HepG2 (cell line): ENCODE measurements around the gene ZFP36. TPM values are rescaled to one million over a fixed set of nuclear protein-coding genes. Genes with fewer than 3 reads are reported as not detected.

Experiments used
- ELF4 ChIP-seq: sonication (generic); formaldehyde crosslinking; IDR thresholded peaks from 2 replicates; pipeline ENCODE4 v1.5.0; 2020; ENCODE audit warnings: missing genetic modification reagents, mild to moderate bottlenecking, moderate library complexity, borderline replicate concordance
- FOXK2 ChIP-seq: fragments of 450-650 bp; IDR thresholded peaks from 2 replicates; pipeline ENCODE4 v1.6.1; 2016
- HNF4G ChIP-seq, 2 experiments: sonication (generic) in 1 of 2; formaldehyde crosslinking in 1 of 2; IDR thresholded peaks; 2 replicates each; pipeline versions ENCODE4 v1.4.0 to v1.6.1; 2011 to 2020; ENCODE audit warnings: borderline replicate concordance in 2 of 2, low read depth in 2 of 2, mild to moderate bottlenecking in 2 of 2, low read length in 1 of 2, missing genetic modification reagents in 1 of 2, moderate library complexity in 1 of 2
- KLF9 ChIP-seq: IDR thresholded peaks from 2 replicates; pipeline ENCODE4 v1.6.1; 2016; ENCODE audit warnings: low read depth
- MEIS2 ChIP-seq: sonication (generic); formaldehyde crosslinking; IDR thresholded peaks from 2 replicates; pipeline ENCODE4 v1.9.0; 2021; ENCODE audit warnings: mild to moderate bottlenecking, missing genetic modification reagents
- NFKBIZ ChIP-seq: IDR thresholded peaks from 2 replicates; pipeline ENCODE4 v1.6.1; 2018; ENCODE audit warnings: missing genetic modification reagents, missing compliant biosample characterization
- RFX5 ChIP-seq: IDR thresholded peaks from 2 replicates; pipeline ENCODE4 v1.6.1; 2011; ENCODE audit warnings: low read depth, low read length, improper control_type of control experiment
- ZFP62 ChIP-seq: sonication (generic); formaldehyde crosslinking; IDR thresholded peaks from 2 replicates; pipeline ENCODE4 v1.4.0; 2020; ENCODE audit warnings: missing genetic modification reagents
- ZMYM3 ChIP-seq: sonication (generic); formaldehyde crosslinking; IDR thresholded peaks from 2 replicates; pipeline ENCODE4 v1.5.1; 2020; ENCODE audit warnings: mild to moderate bottlenecking, missing genetic modification reagents
- polyA plus RNA-seq, 8 experiments: library from polyadenylated mRNA; depleted of rRNA in 3 of 8; stranded (reverse) in 7 of 8; unstranded in 1 of 8; fragments of >200 nt; fragmentation: Illumina TruSeq in 4 of 8; extraction: Trizol in 4 of 8; gene quantifications; 2 replicates each; pipeline versions ENCODE4 v1.2.1 to v1.2.3, GENCODE V29; 2011 to 2016; ENCODE audit warnings: low read depth in 4 of 8, missing spikeins in 1 of 8, mixed read lengths in 1 of 8; ENCODE audit not compliant: insufficient read depth in 1 of 8
- total RNA-seq, 5 experiments: library from RNA; depleted of rRNA; stranded (reverse); fragments of >200 nt; fragmentation: Illumina TruSeq; extraction: Trizol; gene quantifications; 2 replicates each; pipeline ENCODE4 v1.2.3, GENCODE V29; 2016; ENCODE audit warnings: low read depth in 1 of 5
- TF ChIP-seq, protein P1 (sequence below): sonication (generic); formaldehyde crosslinking; IDR thresholded peaks from 2 replicates; pipeline ENCODE4 v1.4.0; 2020; ENCODE audit warnings: low read depth, missing genetic modification reagents
- TF ChIP-seq, protein P2 (sequence below): sonication (generic); formaldehyde crosslinking; IDR thresholded peaks from 2 replicates; pipeline ENCODE4 v1.4.0; 2020; ENCODE audit warnings: mild to moderate bottlenecking, missing genetic modification reagents, borderline replicate concordance
- TF ChIP-seq, protein P3 (sequence below): sonication (generic); formaldehyde crosslinking; IDR thresholded peaks from 2 replicates; pipeline ENCODE4 v1.5.1; 2020; ENCODE audit warnings: missing genetic modification reagents, mild to moderate bottlenecking, borderline replicate concordance
- TF ChIP-seq, protein P4 (sequence below): sonication (generic); formaldehyde crosslinking; conservative IDR thresholded peaks from 2 replicates; pipeline ENCODE4 v1.8.0; 2022; ENCODE audit warnings: mild to moderate bottlenecking, moderate library complexity, missing genetic modification reagents
- TF ChIP-seq, protein P5 (sequence below): sonication (generic); formaldehyde crosslinking; IDR thresholded peaks from 2 replicates; pipeline ENCODE4 v1.5.0; 2020; ENCODE audit warnings: mild to moderate bottlenecking, missing genetic modification reagents, moderate library complexity

ZFP36 gene
- total and polyA plus RNA-seq, 2 of the 13 experiments (the other 11 are each of a cell fraction or from before 2014, with no cell fraction given) = 1.4 to 1.7 TPM

DNA sequence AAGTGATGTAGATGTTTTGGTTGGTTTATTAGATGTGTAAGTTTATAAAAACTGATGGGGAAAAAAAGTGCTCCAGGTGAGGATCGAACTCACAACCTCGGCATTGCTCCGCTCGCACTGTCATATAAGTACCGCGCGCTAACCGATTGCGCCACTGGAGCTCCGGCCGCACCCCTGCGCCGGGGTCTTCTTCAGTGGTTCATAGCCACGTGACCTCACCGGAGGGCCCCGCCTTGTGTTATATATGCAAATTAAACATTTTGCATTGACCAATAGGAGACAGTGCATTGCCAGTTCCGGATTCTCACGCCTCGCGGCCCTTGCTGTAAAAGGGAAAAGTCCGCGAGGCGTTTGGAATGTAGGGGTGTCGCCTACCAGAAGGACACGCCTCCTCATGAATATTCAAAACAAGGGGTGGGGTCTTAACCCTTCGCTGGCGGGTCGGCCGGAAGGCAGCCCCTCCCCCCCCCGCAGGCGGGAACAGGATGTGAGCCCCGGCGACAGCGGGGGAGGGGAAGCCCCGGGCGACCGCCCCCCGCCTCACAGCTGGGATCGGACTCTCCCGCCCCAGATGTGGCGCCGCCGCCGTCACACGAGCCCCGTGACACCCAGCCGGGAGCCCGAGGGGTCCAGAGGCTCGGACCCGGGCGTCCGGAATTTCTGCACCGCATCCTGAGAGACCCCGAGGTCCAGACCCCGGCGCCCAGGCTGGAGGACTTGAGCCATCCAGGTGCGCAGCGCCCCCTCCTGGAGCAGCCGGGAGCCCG lies 5.6 kb downstream of the ZFP36 start, which contains the start of gene PLEKHG2 (continued):
- TF ChIP-seq, protein P1, sequence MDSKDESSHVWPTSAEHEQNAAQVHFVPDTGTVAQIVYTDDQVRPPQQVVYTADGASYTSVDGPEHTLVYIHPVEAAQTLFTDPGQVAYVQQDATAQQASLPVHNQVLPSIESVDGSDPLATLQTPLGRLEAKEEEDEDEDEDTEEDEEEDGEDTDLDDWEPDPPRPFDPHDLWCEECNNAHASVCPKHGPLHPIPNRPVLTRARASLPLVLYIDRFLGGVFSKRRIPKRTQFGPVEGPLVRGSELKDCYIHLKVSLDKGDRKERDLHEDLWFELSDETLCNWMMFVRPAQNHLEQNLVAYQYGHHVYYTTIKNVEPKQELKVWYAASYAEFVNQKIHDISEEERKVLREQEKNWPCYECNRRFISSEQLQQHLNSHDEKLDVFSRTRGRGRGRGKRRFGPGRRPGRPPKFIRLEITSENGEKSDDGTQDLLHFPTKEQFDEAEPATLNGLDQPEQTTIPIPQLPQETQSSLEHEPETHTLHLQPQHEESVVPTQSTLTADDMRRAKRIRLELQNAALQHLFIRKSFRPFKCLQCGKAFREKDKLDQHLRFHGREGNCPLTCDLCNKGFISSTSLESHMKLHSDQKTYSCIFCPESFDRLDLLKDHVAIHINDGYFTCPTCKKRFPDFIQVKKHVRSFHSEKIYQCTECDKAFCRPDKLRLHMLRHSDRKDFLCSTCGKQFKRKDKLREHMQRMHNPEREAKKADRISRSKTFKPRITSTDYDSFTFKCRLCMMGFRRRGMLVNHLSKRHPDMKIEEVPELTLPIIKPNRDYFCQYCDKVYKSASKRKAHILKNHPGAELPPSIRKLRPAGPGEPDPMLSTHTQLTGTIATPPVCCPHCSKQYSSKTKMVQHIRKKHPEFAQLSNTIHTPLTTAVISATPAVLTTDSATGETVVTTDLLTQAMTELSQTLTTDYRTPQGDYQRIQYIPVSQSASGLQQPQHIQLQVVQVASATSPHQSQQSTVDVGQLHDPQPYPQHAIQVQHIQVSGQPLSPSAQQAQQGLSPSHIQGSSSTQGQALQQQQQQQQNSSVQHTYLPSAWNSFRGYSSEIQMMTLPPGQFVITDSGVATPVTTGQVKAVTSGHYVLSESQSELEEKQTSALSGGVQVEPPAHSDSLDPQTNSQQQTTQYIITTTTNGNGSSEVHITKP = peak; percentile 36; the same call in 1 of the 2 replicates
- TF ChIP-seq RFX5 (peak; percentile 21; the same call in 1 of the 2 replicates), HNF4G (IDR thresholded peaks at IDR 0.05; ENCODE audit: borderline replicate concordance, low read depth, low read length) (peak; percentile 38; the same call in 1 of the 2 replicates), HNF4G (CRISPR knock-in tag; IDR thresholded peaks at IDR 0.05; ENCODE audit: borderline replicate concordance, low read depth) (no peak), NFKBIZ (CRISPR knock-in tag) (peak; percentile 2; the same call in 1 of the 2 replicates), ZMYM3 (0 out of 2 replicates have a peak, but pooled peaks have one; percentile 17), ZFP62 (CRISPR knock-in tag) (no peak), KLF9 (CRISPR knock-in tag) (peak; percentile 82), MEIS2 (CRISPR knock-in tag) (peak; percentile 53; the same call in 1 of the 2 replicates), FOXK2 (0 out of 2 replicates have a peak, but pooled peaks have one; percentile 43), ELF4 (CRISPR knock-in tag) (peak; percentile 85; the same call in 1 of the 2 replicates)
- TF ChIP-seq, protein P2, sequence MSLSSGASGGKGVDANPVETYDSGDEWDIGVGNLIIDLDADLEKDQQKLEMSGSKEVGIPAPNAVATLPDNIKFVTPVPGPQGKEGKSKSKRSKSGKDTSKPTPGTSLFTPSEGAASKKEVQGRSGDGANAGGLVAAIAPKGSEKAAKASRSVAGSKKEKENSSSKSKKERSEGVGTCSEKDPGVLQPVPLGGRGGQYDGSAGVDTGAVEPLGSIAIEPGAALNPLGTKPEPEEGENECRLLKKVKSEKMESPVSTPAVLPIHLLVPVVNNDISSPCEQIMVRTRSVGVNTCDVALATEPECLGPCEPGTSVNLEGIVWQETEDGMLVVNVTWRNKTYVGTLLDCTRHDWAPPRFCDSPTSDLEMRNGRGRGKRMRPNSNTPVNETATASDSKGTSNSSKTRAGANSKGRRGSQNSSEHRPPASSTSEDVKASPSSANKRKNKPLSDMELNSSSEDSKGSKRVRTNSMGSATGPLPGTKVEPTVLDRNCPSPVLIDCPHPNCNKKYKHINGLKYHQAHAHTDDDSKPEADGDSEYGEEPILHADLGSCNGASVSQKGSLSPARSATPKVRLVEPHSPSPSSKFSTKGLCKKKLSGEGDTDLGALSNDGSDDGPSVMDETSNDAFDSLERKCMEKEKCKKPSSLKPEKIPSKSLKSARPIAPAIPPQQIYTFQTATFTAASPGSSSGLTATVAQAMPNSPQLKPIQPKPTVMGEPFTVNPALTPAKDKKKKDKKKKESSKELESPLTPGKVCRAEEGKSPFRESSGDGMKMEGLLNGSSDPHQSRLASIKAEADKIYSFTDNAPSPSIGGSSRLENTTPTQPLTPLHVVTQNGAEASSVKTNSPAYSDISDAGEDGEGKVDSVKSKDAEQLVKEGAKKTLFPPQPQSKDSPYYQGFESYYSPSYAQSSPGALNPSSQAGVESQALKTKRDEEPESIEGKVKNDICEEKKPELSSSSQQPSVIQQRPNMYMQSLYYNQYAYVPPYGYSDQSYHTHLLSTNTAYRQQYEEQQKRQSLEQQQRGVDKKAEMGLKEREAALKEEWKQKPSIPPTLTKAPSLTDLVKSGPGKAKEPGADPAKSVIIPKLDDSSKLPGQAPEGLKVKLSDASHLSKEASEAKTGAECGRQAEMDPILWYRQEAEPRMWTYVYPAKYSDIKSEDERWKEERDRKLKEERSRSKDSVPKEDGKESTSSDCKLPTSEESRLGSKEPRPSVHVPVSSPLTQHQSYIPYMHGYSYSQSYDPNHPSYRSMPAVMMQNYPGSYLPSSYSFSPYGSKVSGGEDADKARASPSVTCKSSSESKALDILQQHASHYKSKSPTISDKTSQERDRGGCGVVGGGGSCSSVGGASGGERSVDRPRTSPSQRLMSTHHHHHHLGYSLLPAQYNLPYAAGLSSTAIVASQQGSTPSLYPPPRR = peak; percentile 36; the same call in 1 of the 2 replicates
- TF ChIP-seq, protein P3, sequence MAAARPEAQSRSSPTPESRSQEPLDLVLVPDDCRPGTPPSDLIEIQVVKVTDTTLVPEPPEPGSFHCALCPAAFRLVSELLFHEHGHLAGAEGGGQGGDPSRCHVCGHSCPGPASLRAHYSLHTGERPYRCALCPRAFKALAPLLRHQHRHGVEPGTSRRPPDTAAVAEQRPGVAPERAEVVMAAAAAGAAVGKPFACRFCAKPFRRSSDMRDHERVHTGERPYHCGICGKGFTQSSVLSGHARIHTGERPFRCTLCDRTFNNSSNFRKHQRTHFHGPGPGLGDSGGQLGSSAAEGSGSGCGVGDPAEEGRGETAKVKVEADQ = peak; percentile 44; the same call in 1 of the 2 replicates
- TF ChIP-seq, protein P4, sequence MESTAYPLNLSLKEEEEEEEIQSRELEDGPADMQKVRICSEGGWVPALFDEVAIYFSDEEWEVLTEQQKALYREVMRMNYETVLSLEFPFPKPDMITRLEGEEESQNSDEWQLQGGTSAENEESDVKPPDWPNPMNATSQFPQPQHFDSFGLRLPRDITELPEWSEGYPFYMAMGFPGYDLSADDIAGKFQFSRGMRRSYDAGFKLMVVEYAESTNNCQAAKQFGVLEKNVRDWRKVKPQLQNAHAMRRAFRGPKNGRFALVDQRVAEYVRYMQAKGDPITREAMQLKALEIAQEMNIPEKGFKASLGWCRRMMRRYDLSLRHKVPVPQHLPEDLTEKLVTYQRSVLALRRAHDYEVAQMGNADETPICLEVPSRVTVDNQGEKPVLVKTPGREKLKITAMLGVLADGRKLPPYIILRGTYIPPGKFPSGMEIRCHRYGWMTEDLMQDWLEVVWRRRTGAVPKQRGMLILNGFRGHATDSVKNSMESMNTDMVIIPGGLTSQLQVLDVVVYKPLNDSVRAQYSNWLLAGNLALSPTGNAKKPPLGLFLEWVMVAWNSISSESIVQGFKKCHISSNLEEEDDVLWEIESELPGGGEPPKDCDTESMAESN = 0 out of 2 replicates have a peak, but pooled peaks have one; percentile 24
- TF ChIP-seq, protein P5, sequence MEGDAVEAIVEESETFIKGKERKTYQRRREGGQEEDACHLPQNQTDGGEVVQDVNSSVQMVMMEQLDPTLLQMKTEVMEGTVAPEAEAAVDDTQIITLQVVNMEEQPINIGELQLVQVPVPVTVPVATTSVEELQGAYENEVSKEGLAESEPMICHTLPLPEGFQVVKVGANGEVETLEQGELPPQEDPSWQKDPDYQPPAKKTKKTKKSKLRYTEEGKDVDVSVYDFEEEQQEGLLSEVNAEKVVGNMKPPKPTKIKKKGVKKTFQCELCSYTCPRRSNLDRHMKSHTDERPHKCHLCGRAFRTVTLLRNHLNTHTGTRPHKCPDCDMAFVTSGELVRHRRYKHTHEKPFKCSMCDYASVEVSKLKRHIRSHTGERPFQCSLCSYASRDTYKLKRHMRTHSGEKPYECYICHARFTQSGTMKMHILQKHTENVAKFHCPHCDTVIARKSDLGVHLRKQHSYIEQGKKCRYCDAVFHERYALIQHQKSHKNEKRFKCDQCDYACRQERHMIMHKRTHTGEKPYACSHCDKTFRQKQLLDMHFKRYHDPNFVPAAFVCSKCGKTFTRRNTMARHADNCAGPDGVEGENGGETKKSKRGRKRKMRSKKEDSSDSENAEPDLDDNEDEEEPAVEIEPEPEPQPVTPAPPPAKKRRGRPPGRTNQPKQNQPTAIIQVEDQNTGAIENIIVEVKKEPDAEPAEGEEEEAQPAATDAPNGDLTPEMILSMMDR = peak; percentile 89
